IMR-90 (cell line): Measurements from ENCODE around the gene INF2. TPM values are rescaled to one million over a fixed set of nuclear protein-coding genes. Genes with fewer than 3 reads are reported as not detected.

Experiments
- ATAC-seq: fragments of 200-7000 bp; cut with Tn5 transposase; 2 replicates; pipeline ENCODE4 v1.9.1; 2020; ENCODE audit warnings: low read depth, mild to moderate bottlenecking, moderate library complexity
- BruUV-seq: library from RNA; stranded (reverse); fragments of 400-500 nt; replicated peaks from 2 replicates; lab custom pipeline; 2021; lab: Mats Ljungman, UMichigan
- CTCF ChIA-PET: fragments of 300-600 bp; formaldehyde crosslinking; extraction: SDS; loops from one replicate; lab custom pipeline; 2021; ENCODE audit warnings: antibody characterized with exemption; lab: Yijun Ruan, JAX
- POLR2A ChIA-PET: fragments of 300-600 bp; sonication (Branson Sonifier 250); formaldehyde crosslinking; loops from one replicate; lab custom pipeline; 2022; ENCODE audit warnings: antibody characterized with exemption; ENCODE audit not compliant: unreplicated experiment; lab: Charles Lee
- DNase-seq: peaks from one replicate; pipeline ENCODE4 v3.0.0; 2013
- H2AFZ ChIP-seq: replicated peaks from 2 replicates; pipeline ENCODE3; 2013; ENCODE audit warnings: low read length, mild to moderate bottlenecking; ENCODE audit not compliant: poor library complexity
- H2AK5ac ChIP-seq: 2 replicates; pipeline ENCODE4 v1.6.1; 2013; ENCODE audit warnings: low read depth, low read length, inconsistent platforms
- H2AK9ac ChIP-seq: replicated peaks from 2 replicates; pipeline ENCODE3; 2013; ENCODE audit warnings: mild to moderate bottlenecking, low read depth, low read length, moderate library complexity; ENCODE audit not compliant: poor library complexity
- H2BK120ac ChIP-seq: 2 replicates; pipeline ENCODE4 v1.6.1; 2013; ENCODE audit warnings: low read depth, low read length, inconsistent platforms
- H2BK15ac ChIP-seq: 3 replicates; pipeline ENCODE4 v1.6.1; 2013; ENCODE audit warnings: low read depth, low read length, inconsistent platforms
- H2BK20ac ChIP-seq: 2 replicates; pipeline ENCODE4 v1.6.1; 2013; ENCODE audit warnings: low read depth, mild to moderate bottlenecking, inconsistent platforms, low read length, moderate library complexity
- H2BK5ac ChIP-seq: 2 replicates; pipeline ENCODE4 v1.6.1; 2013; ENCODE audit warnings: mild to moderate bottlenecking, low read depth, low read length, inconsistent platforms; ENCODE audit not compliant: poor library complexity, severe bottlenecking
- H3K14ac ChIP-seq: replicated peaks from 2 replicates; pipeline ENCODE4 v1.6.1; 2013; ENCODE audit warnings: low read depth, low read length, inconsistent platforms
- H3K18ac ChIP-seq: 2 replicates; pipeline ENCODE4 v1.6.1; 2013; ENCODE audit warnings: low read depth, low read length, control low read depth
- H3K23ac ChIP-seq: 2 replicates; pipeline ENCODE4 v1.6.1; 2013; ENCODE audit warnings: low read depth, low read length, inconsistent platforms
- H3K27ac ChIP-seq: 2 replicates; pipeline ENCODE4 v1.5.1; 2013; ENCODE audit warnings: mild to moderate bottlenecking, control low read depth, low read length; ENCODE audit not compliant: insufficient read depth
- H3K27me3 ChIP-seq: 2 replicates; pipeline ENCODE4 v1.6.1; 2013; ENCODE audit warnings: low read length; ENCODE audit not compliant: control insufficient read depth, insufficient read depth
- H3K36me3 ChIP-seq: 2 replicates; pipeline ENCODE4 v1.6.1; 2013; ENCODE audit warnings: low read length, mixed read lengths; ENCODE audit not compliant: control insufficient read depth, insufficient read depth
- H3K4ac ChIP-seq: 2 replicates; pipeline ENCODE4 v1.6.1; 2013; ENCODE audit warnings: low read depth, low read length, inconsistent platforms
- H3K4me1 ChIP-seq: 2 replicates; pipeline ENCODE4 v1.6.1; 2013; ENCODE audit warnings: low read length, mixed read lengths; ENCODE audit not compliant: control insufficient read depth, insufficient read depth
- H3K4me2 ChIP-seq: 2 replicates; pipeline ENCODE4 v1.6.1; 2013; ENCODE audit warnings: low read depth, mild to moderate bottlenecking, control low read depth, low read length, moderate library complexity
- H3K4me3 ChIP-seq: 2 replicates; pipeline ENCODE4 v1.5.1; 2013; ENCODE audit warnings: low read depth, mild to moderate bottlenecking, control low read depth, low read length, moderate library complexity; ENCODE audit not compliant: insufficient read depth
- H3K56ac ChIP-seq: 2 replicates; pipeline ENCODE4 v1.6.1; 2013; ENCODE audit warnings: low read length, inconsistent platforms; ENCODE audit not compliant: insufficient read depth; ENCODE audit errors: extremely low read depth
- H3K79me1 ChIP-seq, 2 experiments: 2 replicates each; pipeline ENCODE4 v1.6.1; 2013; ENCODE audit warnings: low read length in 2 of 2, inconsistent platforms in 1 of 2, low read depth in 1 of 2
- H3K9ac ChIP-seq: 2 replicates; pipeline ENCODE4 v1.6.1; 2013; ENCODE audit warnings: low read depth, low read length, control low read depth
- H3K9me1 ChIP-seq: 2 replicates; pipeline ENCODE4 v1.6.1; 2013; ENCODE audit warnings: low read length, inconsistent platforms; ENCODE audit not compliant: insufficient read depth
- H3K9me3 ChIP-seq: 2 replicates; pipeline ENCODE4 v1.6.1; 2013; ENCODE audit warnings: low read length; ENCODE audit not compliant: control insufficient read depth, insufficient read depth
- H4K20me1 ChIP-seq: 2 replicates; pipeline ENCODE4 v1.6.1; 2013; ENCODE audit warnings: low read length, inconsistent platforms; ENCODE audit not compliant: insufficient read depth
- H4K5ac ChIP-seq: 2 replicates; pipeline ENCODE4 v1.6.1; 2013; ENCODE audit warnings: mild to moderate bottlenecking, low read depth, low read length, control low read depth
- H4K8ac ChIP-seq, 2 experiments: 2 replicates each; pipeline ENCODE4 v1.6.1; 2013; ENCODE audit warnings: low read depth in 2 of 2, low read length in 2 of 2, control low read depth in 1 of 2, inconsistent platforms in 1 of 2
- H4K91ac ChIP-seq: 2 replicates; pipeline ENCODE4 v1.6.1; 2013; ENCODE audit warnings: low read depth, low read length, inconsistent platforms; ENCODE audit not compliant: insufficient read depth
- BHLHE40 ChIP-seq: fragments of 150-350 bp; IDR thresholded peaks from 2 replicates; pipeline ENCODE4 v1.6.1; 2016; ENCODE audit warnings: mild to moderate bottlenecking, low read depth, low read length
- CTCF ChIP-seq: conservative IDR thresholded peaks from 2 replicates; pipeline ENCODE4 v1.5.1; 2012; ENCODE audit warnings: mild to moderate bottlenecking, low read depth, low read length, improper control_type of control experiment
- ELK1 ChIP-seq: fragments of 150-350 bp; IDR thresholded peaks from 2 replicates; pipeline ENCODE4 v1.6.1; 2016; ENCODE audit warnings: low read depth, mild to moderate bottlenecking, low read length, moderate library complexity, borderline replicate concordance
- MAFK ChIP-seq: IDR thresholded peaks from 2 replicates; pipeline ENCODE4 v1.6.1; 2012; ENCODE audit warnings: low read depth, low read length, improper control_type of control experiment
- MAZ ChIP-seq: IDR thresholded peaks from 2 replicates; pipeline ENCODE4 v1.6.1; 2012; ENCODE audit warnings: low read depth, mild to moderate bottlenecking, low read length, improper control_type of control experiment, moderate library complexity, borderline replicate concordance
- MXI1 ChIP-seq: IDR thresholded peaks from 2 replicates; pipeline ENCODE4 v1.6.1; 2012; ENCODE audit warnings: low read depth, mild to moderate bottlenecking, low read length, moderate library complexity, borderline replicate concordance
- NFE2L2 ChIP-seq: fragments of 150-350 bp; IDR thresholded peaks from 2 replicates; pipeline ENCODE4 v1.6.1; 2016; ENCODE audit warnings: low read depth, mild to moderate bottlenecking, low read length
- POLR2A ChIP-seq: IDR thresholded peaks from 2 replicates; pipeline ENCODE4 v1.6.1; 2012; ENCODE audit warnings: mild to moderate bottlenecking, low read depth, low read length
- RAD21 ChIP-seq: IDR thresholded peaks from 2 replicates; pipeline ENCODE4 v1.6.1; 2012; ENCODE audit warnings: low read length, improper control_type of control experiment
- RCOR1 ChIP-seq: IDR thresholded peaks from 2 replicates; pipeline ENCODE4 v1.6.1; 2012; ENCODE audit warnings: mild to moderate bottlenecking, low read length, improper control_type of control experiment; ENCODE audit not compliant: insufficient replicate concordance
- RFX5 ChIP-seq: IDR thresholded peaks from 2 replicates; pipeline ENCODE4 v1.8.0; 2012; ENCODE audit warnings: low read depth, mild to moderate bottlenecking, low read length, moderate library complexity
- SMC3 ChIP-seq: fragments of 150-350 bp; IDR thresholded peaks from 2 replicates; pipeline ENCODE4 v1.6.1; 2016; ENCODE audit warnings: low read depth, mild to moderate bottlenecking, antibody characterized with exemption, low read length, moderate library complexity
- USF2 ChIP-seq: fragments of 150-350 bp; IDR thresholded peaks from 2 replicates; pipeline ENCODE4 v1.6.1; 2017; ENCODE audit warnings: mild to moderate bottlenecking, antibody characterized with exemption, low read length, low read depth
- WGBS, 2 experiments: methylation state at CpG; one replicate each; pipeline versions ENCODE4 v1.1.5 to v1.1.7; 2013; ENCODE audit warnings: missing lambda C conversion rate in 2 of 2; ENCODE audit not compliant: insufficient read length in 1 of 2; ENCODE audit errors: extremely low coverage in 2 of 2; 5-methylcytosine and 5-hydroxymethylcytosine counted together
- dilution Hi-C: fragments of 300-500 bp; cut with HindIII; formaldehyde crosslinking; loops from one replicate; pipeline ENCODE4 v1.14.3; 2018; ENCODE audit warnings: low sequenced_read_pairs; ENCODE audit not compliant: unreplicated experiment
- in situ Hi-C: fragments of 300-500 bp; cut with MboI; formaldehyde crosslinking; loops from 3 replicates; pipeline ENCODE4 v1.14.3; 2019; ENCODE audit warnings: low sequenced_read_pairs, inconsistent platforms, mixed read lengths
- intact Hi-C: fragments of 100-400 bp; cut with micrococcal nuclease; formaldehyde crosslinking; loops from 2 replicates; pipeline ENCODE4 v1.10.0; 2022
- polyA plus RNA-seq, 3 experiments: library from polyadenylated mRNA; depleted of rRNA; stranded (reverse); fragments of >200 nt; gene quantifications; 2 replicates each; pipeline ENCODE4 v1.2.3, GENCODE V29; 2012; ENCODE audit warnings: low replicate concordance in 1 of 3
- total RNA-seq: library from RNA; depleted of rRNA; stranded (reverse); fragments of >200 nt; gene quantifications from 2 replicates; pipeline ENCODE4 v1.2.3, GENCODE V29; 2012

INF2 gene
- total and polyA plus RNA-seq, 2 of the 4 experiments (the other 2 are of a cell fraction): 16.8 to 62.1 TPM

- no peak for TF ChIP-seq MXI1
Measured at GRCh38 chr14:104683653-104684448, 5.6 kb upstream of the INF2 start (continued).

GRCh38 chr14:104684449-104684821, 5.0 kb upstream of the INF2 start:
- Histone ChIP-seq H2AFZ (no peak overlapping the region), H4K5ac (no peak overlapping the region), H2BK20ac (no peak overlapping the region), H2BK15ac (no peak overlapping the region), H3K14ac (no peak overlapping the region), H2AK5ac (no peak overlapping the region), H2BK5ac (no peak overlapping the region), H3K36me3 (no peaks in the 10 kb centered on the region), H3K27me3 (no peaks in the 10 kb centered on the region), H3K9me3 (no peaks in the 10 kb centered on the region), H2AK9ac (no peak overlapping the region), H4K20me1 (no peaks in the 10 kb centered on the region), H3K4me2 (no peak overlapping the region), H3K23ac (no peak overlapping the region), H3K4me1 (peaks cover 41% of the 10 kb centered on the region), H3K4ac (no peak overlapping the region), H3K79me1 (peaks cover 3 to 24% of the 10 kb centered on the region in 2 experiments; a peak in 3 of 4 replicates), H3K9ac (no peak overlapping the region), H3K18ac (no peak overlapping the region), H3K56ac (no peak overlapping the region), H4K91ac (no peak overlapping the region), H3K4me3 (no peak overlapping the region), H2BK120ac (no peak overlapping the region), H3K27ac (no peak overlapping the region), H3K9me1 (peaks cover 15% of the 10 kb centered on the region), H4K8ac (no peak overlapping the region)
- CTCF ChIA-PET: no interaction called here
- 94% methylated on average over 3 of the region's 10 CpGs; no CpG with 5 or more reads in 1 of the 2 experiments for WGBS, 2 experiments
- intact Hi-C loops (no loop called here), dilution Hi-C loops (no loop called here), in situ Hi-C loops (no loop called here)
- POLR2A ChIA-PET: no interaction called here
- DNase-seq: no peak
- no TSS peak for BruUV-seq
- ATAC-seq: no peak
- TF ChIP-seq BHLHE40 (no peak), USF2 (no peak), ELK1 (no peak), POLR2A (no peak), MAZ (no peak), RAD21 (no peak), SMC3 (no peak), CTCF (no peak), MAFK (no peak), MXI1 (no peak), NFE2L2 (no peak), RCOR1 (no peak), RFX5 (no peak)
